Stimulated activated naive B cell treated with anti-CD40 and anti-IgM and Interleukin-4, amounts not matched to agents 10 μg/mL and 1 μg/mL and 100 μg/mL, for 72 hours (primary cell): Measurements from ENCODE around the gene PDSS2.
A peak's percentile ranks its signal among the peaks of the same experiment; 100 is the strongest.
"Not testable (repeated sequence)": the region's sequence is repeated elsewhere in the genome, so short reads cannot be mapped to it uniquely, and the experiment has no call there.

Experiments used
- ATAC-seq, 2 donors: fragments of 150-1000 bp; cut with Tn5 transposase; replicated peaks; 2 replicates each; pipeline ENCODE4 v1.10.0; 2021; ENCODE audit warnings: moderate library complexity in 1 of 2
- DNase-seq: peaks from one replicate; pipeline ENCODE4 v3.0.0; 2021
- H3K27ac Mint-ChIP-seq: one replicate; pipeline ENCODE4 v1.8.0; 2022; ENCODE audit warnings: mild to moderate bottlenecking, mixed read lengths
- H3K27me3 Mint-ChIP-seq, 2 donors: one replicate each; pipeline ENCODE4 v1.8.0; 2022; ENCODE audit warnings: mixed read lengths in 2 of 2
- H3K36me3 Mint-ChIP-seq, 2 donors: one replicate each; pipeline ENCODE4 v1.8.0; 2022; ENCODE audit warnings: mixed read lengths in 2 of 2, mild to moderate bottlenecking in 1 of 2
- H3K4me1 Mint-ChIP-seq, 2 donors: one replicate each; pipeline ENCODE4 v1.8.0; 2022; ENCODE audit warnings: mixed read lengths in 2 of 2, mild to moderate bottlenecking in 1 of 2
- H3K4me3 Mint-ChIP-seq, 2 donors: one replicate each; pipeline ENCODE4 v1.8.0; 2022; ENCODE audit warnings: mild to moderate bottlenecking in 2 of 2, mixed read lengths in 2 of 2, moderate library complexity in 1 of 2
- H3K9me3 Mint-ChIP-seq, 2 donors: one replicate each; pipeline ENCODE4 v1.8.0; 2022; ENCODE audit warnings: mixed read lengths in 2 of 2, mild to moderate bottlenecking in 1 of 2

The PDSS2 gene

DNA sequence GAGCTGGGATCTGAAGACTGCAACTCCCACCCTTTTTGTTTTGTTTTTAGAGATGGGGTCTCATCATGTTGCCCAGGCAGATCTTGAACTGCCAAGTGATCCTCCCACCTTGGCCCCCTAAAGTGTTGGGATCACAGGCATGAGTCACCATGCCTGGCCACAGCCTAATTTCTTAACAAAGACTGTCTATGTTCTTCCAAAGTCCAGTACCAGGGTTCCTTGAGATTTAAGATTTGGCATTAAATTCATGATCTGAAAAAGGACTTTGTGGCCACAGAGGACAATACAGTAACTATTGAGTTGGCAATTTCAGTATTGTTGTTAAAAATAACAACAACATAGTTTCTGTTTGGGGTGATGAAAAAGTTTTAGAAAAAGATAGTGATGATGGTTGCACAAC lies 315.4 kb downstream of the PDSS2 start:
- no peak for ATAC-seq
- Mint-ChIP-seq H3K36me3 (no peaks in the 10 kb centered on the region), H3K4me3 (no peak overlapping the region), H3K4me1 (no peaks in the 10 kb centered on the region), H3K27me3 (no peaks in the 10 kb centered on the region), H3K9me3 (no peaks in the 10 kb centered on the region), H3K27ac (no peak overlapping the region)
- no peak for DNase-seq

DNA sequence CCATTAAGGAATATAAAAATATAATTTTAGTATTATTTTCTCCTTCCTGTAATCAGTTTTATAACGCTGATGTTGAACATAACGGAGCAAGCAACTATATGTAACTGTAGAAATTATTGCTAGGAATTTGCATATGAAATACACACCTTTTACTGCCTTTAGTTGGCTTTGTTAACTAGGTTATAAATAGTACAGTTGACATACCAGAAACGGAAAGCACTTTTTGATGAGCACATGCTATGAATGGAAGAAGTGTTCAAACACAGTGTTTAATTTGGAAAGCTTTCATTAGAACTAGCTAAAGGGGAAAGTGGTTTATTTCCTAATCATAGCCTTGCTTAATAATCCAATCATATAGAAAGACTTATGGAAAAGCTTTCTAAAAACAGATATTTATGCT lies 318.8 kb downstream of the PDSS2 start:
- no peak overlapping the region for H3K4me3 Mint-ChIP-seq
- no peak for ATAC-seq
- DNase-seq = no peak
- no peaks in the 10 kb centered on the region for H3K27me3 Mint-ChIP-seq
- no peaks in the 10 kb centered on the region for H3K9me3 Mint-ChIP-seq
- no peaks in the 10 kb centered on the region for H3K4me1 Mint-ChIP-seq
- H3K36me3 Mint-ChIP-seq = no peaks in the 10 kb centered on the region
- H3K27ac Mint-ChIP-seq = no peak overlapping the region

DNA sequence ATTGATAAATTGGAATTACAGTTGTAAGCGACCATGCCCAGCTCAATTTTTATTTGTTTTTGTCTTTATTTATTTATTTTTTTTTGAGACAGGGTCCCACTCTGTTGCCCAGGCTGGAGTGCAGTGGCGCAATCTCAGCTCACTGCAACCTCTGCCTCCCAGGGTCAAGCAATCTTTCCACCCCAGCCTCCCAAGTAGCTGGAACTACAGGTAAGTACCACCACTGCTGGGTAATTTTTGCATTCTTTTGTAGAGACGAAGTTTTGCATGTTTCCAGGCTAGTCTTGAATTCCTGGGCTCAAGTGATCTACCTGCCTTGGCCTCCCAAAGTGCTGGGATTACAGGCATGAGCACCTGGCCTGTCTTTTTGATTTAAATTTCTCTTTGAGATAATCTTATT lies 323.0 kb downstream of the PDSS2 start:
- ATAC-seq, DNase-seq, H3K4me3 Mint-ChIP-seq: not testable (repeated sequence)

DNA sequence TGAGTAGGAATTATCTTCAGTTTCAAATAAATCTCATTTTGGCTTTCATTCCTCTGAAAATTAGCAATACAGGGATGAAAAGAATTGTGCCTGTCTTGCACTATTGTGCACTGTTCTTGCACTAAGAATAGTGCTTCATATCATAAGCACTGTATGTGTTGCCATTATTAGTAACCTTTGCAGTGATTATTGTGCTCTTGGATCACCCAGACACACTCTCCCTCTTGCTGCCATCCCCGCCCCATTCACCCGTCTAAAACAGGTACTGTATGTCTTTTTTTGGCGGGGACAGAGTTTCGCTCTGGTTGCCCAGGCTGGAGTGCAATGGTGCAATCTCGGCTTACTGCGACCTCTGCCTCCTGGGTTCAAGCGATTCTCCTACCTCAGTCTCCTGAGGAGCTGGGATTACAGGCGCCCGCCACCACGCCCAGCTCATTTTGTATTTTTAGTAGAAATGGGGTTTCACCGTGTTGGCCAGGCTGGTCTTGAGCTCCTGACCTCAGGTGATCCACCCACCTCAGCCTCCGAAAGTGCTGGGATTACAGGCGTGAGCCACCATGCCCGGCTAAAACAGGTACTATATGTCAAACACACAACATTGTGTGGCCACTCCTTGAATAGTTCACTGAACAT lies 324.2 kb downstream of the PDSS2 start:
- H3K27me3 Mint-ChIP-seq = not testable (repeated sequence)

More for the DNA sequence above, 323.0 kb downstream of the PDSS2 start:
- H3K9me3 Mint-ChIP-seq, H3K27ac Mint-ChIP-seq, H3K36me3 Mint-ChIP-seq, H3K27me3 Mint-ChIP-seq, H3K4me1 Mint-ChIP-seq: not testable (repeated sequence)

DNA sequence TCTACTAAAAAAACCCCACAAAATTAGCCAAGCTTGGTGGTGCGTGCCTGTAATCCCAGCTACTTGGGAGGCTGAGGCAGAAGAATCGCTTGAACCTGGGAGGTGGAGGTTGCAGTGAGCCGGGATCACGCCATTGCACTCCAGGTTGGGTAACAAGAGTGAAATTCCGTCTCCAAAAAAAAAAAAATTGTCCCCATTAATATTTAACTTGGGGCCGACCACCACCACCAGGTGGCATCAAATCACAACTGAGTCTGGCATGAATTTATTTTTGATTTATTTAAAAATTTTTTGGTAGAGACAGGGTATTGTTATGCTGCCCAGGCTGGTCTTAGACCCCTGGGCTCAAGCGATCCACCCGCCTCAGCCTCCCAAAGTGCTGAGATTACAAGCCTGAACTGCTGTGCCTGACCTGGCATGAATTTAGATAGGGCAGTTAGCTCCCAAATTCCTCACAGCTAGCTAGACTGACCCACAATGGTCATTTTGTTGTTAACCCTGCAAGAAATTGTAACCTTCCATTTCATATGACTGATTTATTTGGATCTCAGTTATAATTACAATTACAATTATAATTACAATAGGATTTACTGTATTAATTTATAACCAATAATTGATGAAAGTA lies 326.9 kb downstream of the PDSS2 start:
- ATAC-seq = no peak
- H3K36me3 Mint-ChIP-seq = no peaks in the 10 kb centered on the region
- H3K9me3 Mint-ChIP-seq = no peaks in the 10 kb centered on the region
- DNase-seq = no peak
- H3K27ac Mint-ChIP-seq = no peak overlapping the region
- peaks cover 0 to 7% of the 10 kb centered on the region in 2 donors for H3K4me1 Mint-ChIP-seq
- no peaks in the 10 kb centered on the region for H3K27me3 Mint-ChIP-seq
- no peak overlapping the region for H3K4me3 Mint-ChIP-seq

More for the DNA sequence above, 324.2 kb downstream of the PDSS2 start:
- not testable (repeated sequence) for H3K36me3 Mint-ChIP-seq, H3K4me3 Mint-ChIP-seq, H3K9me3 Mint-ChIP-seq, H3K27ac Mint-ChIP-seq, ATAC-seq, DNase-seq, H3K4me1 Mint-ChIP-seq

DNA sequence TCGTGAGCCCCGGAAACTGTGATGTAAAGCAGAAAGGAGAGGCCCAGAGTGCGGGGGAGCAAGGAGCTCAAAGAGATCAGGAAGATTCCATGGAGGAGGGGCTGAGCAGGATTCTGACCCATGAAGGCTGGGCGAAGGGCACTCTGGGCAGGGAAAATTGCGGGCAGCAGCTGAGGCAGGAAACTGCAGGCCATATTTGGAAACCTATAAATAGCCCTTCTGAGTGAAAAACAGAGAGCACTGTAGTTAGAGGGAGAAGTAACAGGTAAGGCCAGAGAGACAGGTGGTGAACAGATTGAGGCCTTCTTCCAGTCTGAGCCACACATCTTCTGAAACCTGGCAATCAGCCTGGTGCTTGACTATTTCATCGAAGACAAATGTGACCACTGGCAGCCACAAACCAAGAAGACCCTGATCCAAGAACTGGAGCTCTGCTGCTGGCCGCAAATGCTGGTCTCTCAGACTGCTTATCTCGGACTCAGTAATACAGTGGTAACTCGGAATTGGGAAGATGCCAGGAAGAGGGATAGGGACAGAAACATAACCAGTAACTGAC lies 329.9 kb downstream of the PDSS2 start:
- Mint-ChIP-seq H3K4me1 (peaks cover 10 to 13% of the 10 kb centered on the region in 2 donors), H3K4me3 (no peak overlapping the region), H3K9me3 (no peaks in the 10 kb centered on the region), H3K36me3 (no peaks in the 10 kb centered on the region), H3K27me3 (no peaks in the 10 kb centered on the region), H3K27ac (no peak overlapping the region)
- no peak for ATAC-seq
- no peak for DNase-seq

DNA sequence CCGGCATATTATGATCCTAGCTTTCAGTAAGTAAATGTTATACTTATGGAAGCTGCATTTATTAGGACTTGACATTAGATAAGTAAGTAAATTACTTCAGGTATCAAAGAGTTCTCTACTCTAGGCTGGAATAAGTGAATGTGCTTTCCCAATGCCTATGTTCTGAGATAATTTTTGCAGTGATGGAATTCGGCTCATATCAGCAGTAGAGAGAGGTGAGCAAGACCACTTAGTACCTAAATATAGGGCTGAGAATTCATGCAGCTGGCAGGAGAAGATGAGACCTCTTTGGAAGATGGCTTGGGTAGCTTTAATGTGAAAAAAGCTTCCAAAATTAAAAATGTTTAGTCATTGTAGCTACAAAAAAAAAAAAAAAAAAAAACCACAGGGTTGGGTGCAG lies 330.8 kb downstream of the PDSS2 start:
- H3K36me3 Mint-ChIP-seq = no peaks in the 10 kb centered on the region
- H3K4me1 Mint-ChIP-seq = peaks cover 10 to 13% of the 10 kb centered on the region in 2 donors

DNA sequence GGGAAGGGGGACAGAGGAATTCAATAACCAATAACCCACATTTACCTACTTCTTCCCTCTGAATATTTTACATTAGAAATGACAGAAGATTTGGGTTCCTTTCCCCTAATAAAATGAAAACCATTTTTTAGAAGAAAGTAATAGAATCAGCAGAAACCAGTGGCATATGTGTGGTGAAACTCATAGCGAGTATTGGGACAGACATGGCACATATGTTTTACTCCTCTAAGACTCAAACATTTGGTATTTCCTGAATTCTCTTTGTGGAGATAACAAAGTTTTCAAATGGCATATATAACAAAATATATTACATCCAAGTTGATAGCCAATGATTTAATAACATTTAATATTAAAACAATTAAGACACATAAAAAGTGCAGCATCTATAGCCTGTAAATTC lies 331.2 kb downstream of the PDSS2 start:
- DNase-seq = no peak
- no peak for ATAC-seq
- no peak overlapping the region for H3K27ac Mint-ChIP-seq
- H3K4me1 Mint-ChIP-seq = peaks cover 10 to 13% of the 10 kb centered on the region in 2 donors
- no peak overlapping the region for H3K4me3 Mint-ChIP-seq
- no peaks in the 10 kb centered on the region for H3K36me3 Mint-ChIP-seq
- H3K27me3 Mint-ChIP-seq = no peaks in the 10 kb centered on the region
- H3K9me3 Mint-ChIP-seq = no peaks in the 10 kb centered on the region

More for the DNA sequence above, 330.8 kb downstream of the PDSS2 start:
- DNase-seq (no peak), ATAC-seq (no peak)
- H3K27me3 Mint-ChIP-seq = no peaks in the 10 kb centered on the region
- H3K27ac Mint-ChIP-seq = no peak overlapping the region
- H3K4me3 Mint-ChIP-seq = no peak overlapping the region
- H3K9me3 Mint-ChIP-seq = no peaks in the 10 kb centered on the region

DNA sequence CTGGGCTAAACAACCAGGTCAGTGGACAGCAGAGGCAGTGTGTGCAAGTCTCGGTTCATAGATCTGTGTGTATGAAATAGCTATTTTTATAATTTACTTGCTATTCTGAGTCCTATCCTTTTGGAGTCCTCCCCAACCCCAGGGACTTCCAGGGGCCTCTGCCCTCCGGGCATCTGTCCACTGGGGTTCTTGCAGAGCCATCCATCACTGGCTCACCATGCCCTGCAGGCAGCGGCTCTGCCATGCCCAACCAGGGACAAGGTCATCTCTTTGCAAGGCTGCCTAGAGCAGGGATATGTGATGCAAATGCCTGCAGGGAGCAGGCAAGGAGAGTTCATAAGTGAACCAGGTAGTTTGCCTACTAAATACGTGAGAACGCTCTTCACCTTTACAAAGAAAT lies 333.6 kb downstream of the PDSS2 start:
- Mint-ChIP-seq H3K4me1 (peaks cover 13 to 19% of the 10 kb centered on the region in 2 donors), H3K27ac (no peak overlapping the region), H3K36me3 (no peaks in the 10 kb centered on the region), H3K27me3 (no peaks in the 10 kb centered on the region), H3K4me3 (no peak overlapping the region), H3K9me3 (no peaks in the 10 kb centered on the region)
- DNase-seq = no peak
- no peak for ATAC-seq

DNA sequence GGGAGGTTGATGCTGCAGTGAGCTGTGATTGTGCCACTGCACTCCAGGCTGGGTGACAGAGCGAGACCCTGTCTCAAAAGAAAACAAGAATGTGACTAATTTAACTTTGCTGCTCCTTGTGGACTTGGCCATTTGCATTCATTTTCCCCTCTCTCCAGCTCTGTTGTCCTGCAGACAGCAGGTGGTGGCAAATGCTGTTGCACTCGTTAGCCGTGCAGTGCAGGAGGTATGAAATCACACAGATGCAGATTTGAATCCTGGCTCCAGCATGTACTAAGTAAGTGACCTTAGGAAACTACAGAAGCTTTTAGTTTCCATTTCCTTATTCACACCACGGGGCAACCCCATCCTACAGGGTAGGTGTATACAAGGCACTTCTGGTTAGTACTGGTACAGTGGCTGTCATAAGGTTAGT lies 334.4 kb downstream of the PDSS2 start:
- ATAC-seq (peak; percentile 90 to 96), DNase-seq (no peak)
- H3K36me3 Mint-ChIP-seq = no peaks in the 10 kb centered on the region
- H3K4me3 Mint-ChIP-seq = no peak overlapping the region
- H3K27ac Mint-ChIP-seq = peak overlapping the region; percentile 37
- no peaks in the 10 kb centered on the region for H3K9me3 Mint-ChIP-seq
- no peaks in the 10 kb centered on the region for H3K27me3 Mint-ChIP-seq
- peaks cover 13 to 19% of the 10 kb centered on the region in 2 donors for H3K4me1 Mint-ChIP-seq

DNA sequence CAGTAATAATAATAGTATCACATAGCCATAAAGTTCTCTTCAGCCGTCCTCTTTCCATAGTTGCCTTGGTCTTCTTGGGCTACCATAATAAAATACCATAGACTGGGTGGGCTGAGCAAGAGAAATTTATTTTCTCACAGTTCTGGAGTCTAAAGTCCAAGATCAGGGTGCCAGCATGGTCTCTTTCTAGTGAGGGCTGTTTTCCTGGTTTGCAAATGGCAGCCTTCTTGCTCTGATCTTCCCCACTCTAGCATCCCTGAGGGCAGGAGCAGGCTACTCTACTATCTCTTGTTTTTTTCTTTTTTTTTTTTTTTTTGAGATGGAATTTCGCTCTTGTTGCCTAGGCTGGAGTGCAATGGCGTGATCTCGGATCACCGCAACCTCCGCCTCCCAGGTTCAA lies 335.9 kb downstream of the PDSS2 start:
- ATAC-seq = no peak

DNA sequence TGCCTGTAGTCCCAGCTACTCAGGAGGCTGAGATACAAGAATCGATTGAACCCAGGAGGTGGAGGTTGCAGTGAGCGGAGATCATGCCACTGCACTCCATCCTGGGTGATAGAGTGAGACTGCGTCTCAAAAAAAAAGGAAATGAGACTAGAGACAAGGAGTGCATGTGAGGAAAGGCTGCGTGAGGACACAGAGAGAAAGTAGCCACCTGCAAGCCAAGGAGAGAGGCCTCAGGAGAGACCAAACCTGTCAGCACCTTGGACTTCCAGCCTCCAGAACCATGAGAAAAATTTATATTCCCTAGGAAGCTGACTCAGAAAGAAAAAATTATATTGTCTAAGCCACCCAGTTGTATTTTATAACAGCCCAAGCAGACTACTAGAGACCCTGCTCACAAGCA lies 336.6 kb downstream of the PDSS2 start:
- Mint-ChIP-seq H3K27me3 (no peaks in the 10 kb centered on the region), H3K4me1 (peaks cover 6 to 19% of the 10 kb centered on the region in 2 donors), H3K36me3 (no peaks in the 10 kb centered on the region), H3K9me3 (no peaks in the 10 kb centered on the region), H3K4me3 (no peak overlapping the region), H3K27ac (no peak overlapping the region)
- no peak for DNase-seq
- ATAC-seq = peak in 1 of 2 donors; percentile 51

More for the DNA sequence above, 335.9 kb downstream of the PDSS2 start:
- Mint-ChIP-seq H3K4me1 (peaks cover 6 to 19% of the 10 kb centered on the region in 2 donors), H3K36me3 (no peaks in the 10 kb centered on the region), H3K27me3 (no peaks in the 10 kb centered on the region), H3K9me3 (no peaks in the 10 kb centered on the region), H3K4me3 (no peak overlapping the region), H3K27ac (no peak overlapping the region)
- no peak for DNase-seq

DNA sequence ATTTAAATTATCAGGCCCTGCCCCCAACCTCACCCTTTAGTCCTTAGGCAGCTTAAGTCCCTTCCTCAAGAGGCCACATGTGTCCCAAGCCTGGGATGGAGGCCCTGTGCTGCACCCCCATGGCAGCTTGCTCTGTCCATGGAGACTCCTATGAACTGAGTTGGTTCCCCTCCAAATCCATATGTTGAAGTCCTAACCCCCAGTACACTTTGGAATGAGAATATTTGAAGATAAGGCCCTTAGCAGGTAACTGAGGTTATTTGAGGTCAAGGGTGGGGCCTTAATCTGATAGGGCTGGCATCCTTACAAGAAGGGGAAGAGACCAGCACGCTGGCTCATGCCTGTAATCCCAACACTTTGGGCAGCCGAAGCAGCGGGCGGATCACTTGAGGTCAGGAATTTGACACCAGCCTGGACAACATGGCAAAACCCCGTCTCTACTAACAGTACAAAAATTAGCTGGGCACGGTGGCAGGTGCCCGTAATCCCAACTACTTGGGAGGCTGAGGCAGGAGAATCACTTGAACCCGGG lies 337.3 kb downstream of the PDSS2 start:
- Mint-ChIP-seq H3K4me3 (no peak overlapping the region), H3K27ac (no peak overlapping the region), H3K4me1 (peaks cover 6 to 20% of the 10 kb centered on the region in 2 donors), H3K27me3 (no peaks in the 10 kb centered on the region), H3K9me3 (no peaks in the 10 kb centered on the region), H3K36me3 (no peaks in the 10 kb centered on the region)
- no peak for ATAC-seq
- DNase-seq = no peak

DNA sequence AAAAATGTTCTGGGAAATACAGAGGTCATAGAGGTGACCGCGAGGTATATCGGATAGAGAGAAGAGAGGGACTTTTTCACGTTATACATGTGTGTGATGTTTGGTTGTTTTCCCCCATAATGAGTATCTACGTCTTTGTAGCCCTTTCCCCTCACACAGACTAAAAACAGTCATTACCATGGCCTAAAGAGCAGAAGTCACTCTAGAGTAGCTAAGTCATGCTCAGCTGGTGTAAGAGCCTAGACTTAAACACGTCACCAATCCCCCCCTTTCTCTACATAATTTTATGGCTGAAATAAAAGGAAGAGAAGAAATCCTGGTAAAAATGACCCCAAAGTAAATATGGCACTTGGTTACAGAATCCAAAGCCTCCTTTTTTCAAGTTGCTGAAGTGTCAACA lies 338.1 kb downstream of the PDSS2 start:
- Mint-ChIP-seq H3K4me1 (peaks cover 9 to 28% of the 10 kb centered on the region in 2 donors), H3K4me3 (no peak overlapping the region), H3K27ac (no peak overlapping the region), H3K9me3 (no peaks in the 10 kb centered on the region), H3K36me3 (no peaks in the 10 kb centered on the region), H3K27me3 (no peaks in the 10 kb centered on the region)
- no peak for DNase-seq
- no peak for ATAC-seq

DNA sequence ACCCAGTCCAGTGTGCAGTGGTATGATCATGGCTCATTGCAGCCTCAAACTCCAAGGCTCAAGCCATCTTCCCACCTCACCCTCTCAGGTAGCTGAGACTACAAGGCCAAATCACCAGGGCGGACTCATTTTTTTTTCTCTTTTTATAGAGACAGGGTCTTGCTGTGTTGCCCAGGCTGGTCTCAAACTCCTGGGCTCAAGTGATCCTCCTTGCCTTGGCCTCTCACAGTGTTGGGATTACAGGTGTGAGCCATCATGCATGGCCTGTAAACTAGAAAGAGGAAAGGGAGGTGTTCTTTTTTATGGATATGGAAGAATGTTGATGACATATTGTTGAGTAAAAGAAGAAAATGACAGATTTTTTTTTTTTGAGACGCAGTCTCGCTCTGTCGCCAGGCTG lies 339.0 kb downstream of the PDSS2 start:
- peaks cover 10 to 28% of the 10 kb centered on the region in 2 donors for H3K4me1 Mint-ChIP-seq

More for the DNA sequence above, 339.0 kb downstream of the PDSS2 start:
- DNase-seq (no peak), ATAC-seq (no peak)
- Mint-ChIP-seq H3K36me3 (no peaks in the 10 kb centered on the region), H3K4me3 (no peak overlapping the region), H3K27me3 (no peaks in the 10 kb centered on the region), H3K9me3 (no peaks in the 10 kb centered on the region), H3K27ac (no peak overlapping the region)
